Stomach (tissue), 9 donors: ENCODE measurements around the gene HOMER3. TPM values are rescaled to one million over a fixed set of nuclear protein-coding genes. Genes with fewer than 3 reads are reported as not detected.
A peak's percentile ranks its signal among the peaks of the same experiment; 100 is the strongest.

Source experiments
- DNase-seq, 2 donors: peaks; one replicate each; pipeline versions ENCODE4 v3.0.0 to v3.0.0-alpha.2; 2013 to 2019
- H3K27ac ChIP-seq, 5 donors: fragments of 200-600 bp in 4 of 5; sonication (generic) in 4 of 5; one replicate each; pipeline ENCODE4 v1.5.1; 2013 to 2019; ENCODE audit warnings: mild to moderate bottlenecking in 1 of 5, moderate library complexity in 1 of 5
- H3K27me3 ChIP-seq, 3 donors: fragments of 200-600 bp; sonication (generic); one replicate each; pipeline ENCODE4 v1.5.1; 2017 to 2019; ENCODE audit warnings: mixed run types in 1 of 3
- H3K36me3 ChIP-seq, 4 donors: fragments of 200-600 bp; sonication (generic); 1 replicate in 3 of 4; 2 replicates in 1 of 4; pipeline ENCODE4 v1.5.1; 2016 to 2019
- H3K4me1 ChIP-seq, 4 donors: fragments of 200-600 bp; sonication (generic); one replicate each; pipeline ENCODE4 v1.5.1; 2016 to 2019
- H3K4me3 ChIP-seq, 4 donors: fragments of 200-600 bp; sonication (generic) in 3 of 4; one replicate each; pipeline ENCODE4 v1.5.1; 2016 to 2019; ENCODE audit warnings: mild to moderate bottlenecking in 1 of 4
- H3K9me3 ChIP-seq, 4 donors: fragments of 200-600 bp; sonication (generic); one replicate each; pipeline ENCODE4 v1.5.1; 2016 to 2019
- EP300 ChIP-seq: sonication (generic); formaldehyde crosslinking; IDR thresholded peaks from one replicate; pipeline ENCODE4 v1.6.1; 2017; ENCODE audit warnings: antibody characterized with exemption
- POLR2A ChIP-seq, 4 donors: fragments of 450-650 bp; IDR thresholded peaks; one replicate each; pipeline ENCODE4 v1.6.1; 2016; ENCODE audit warnings: antibody characterized with exemption in 4 of 4, control low read depth in 2 of 4, mild to moderate bottlenecking in 1 of 4, moderate library complexity in 1 of 4
- POLR2AphosphoS5 ChIP-seq, 3 donors: sonication (generic); formaldehyde crosslinking; IDR thresholded peaks; one replicate each; pipeline ENCODE4 v1.6.1; 2016; ENCODE audit warnings: antibody characterized with exemption in 3 of 3
- WGBS, 5 donors: extraction: QIAGEN DNeasy Blood & Tissue Kit in 3 of 5; methylation state at CpG; one replicate each; pipeline versions ENCODE4 v1.1.5 to v1.1.7; 2013 to 2018; 5-methylcytosine and 5-hydroxymethylcytosine counted together
- intact Hi-C: fragments of 100-400 bp; cut with DNase I; formaldehyde crosslinking; loops from one replicate; pipeline ENCODE4 v1.15.1; 2023; ENCODE audit warnings: low total_unique reads
- polyA plus RNA-seq, 3 donors: library from polyadenylated mRNA; stranded (reverse); fragments of 200-250 nt; gene quantifications; one replicate each; pipeline ENCODE4 v1.2.3, GENCODE V29; 2013
- total RNA-seq, 5 donors: library from RNA; depleted of rRNA; stranded (reverse); fragments of >200 nt; gene quantifications; one replicate each; pipeline versions ENCODE4 v1.1.0 to v1.2.3, GENCODE V29; 2014 to 2016
- TF ChIP-seq, protein P1 (sequence below), 7 experiments: fragments of 450-650 bp in 4 of 7; fragments of 200-600 bp in 3 of 7; sonication (generic) in 3 of 7; IDR thresholded peaks; one replicate each; pipeline ENCODE4 v1.5.1; 2016 to 2019; ENCODE audit warnings: antibody characterized with exemption in 7 of 7, control low read depth in 2 of 7, mild to moderate bottlenecking in 1 of 7
- donor health status: healthy with polysubstance abuse.
- donor health status: Bipolar disorder and iron deficiency.
- donor health status: healthy.

Gene HOMER3
- total and polyA plus RNA-seq, 8 donors = 5.1 to 74.7 (median 16.8) TPM

DNA sequence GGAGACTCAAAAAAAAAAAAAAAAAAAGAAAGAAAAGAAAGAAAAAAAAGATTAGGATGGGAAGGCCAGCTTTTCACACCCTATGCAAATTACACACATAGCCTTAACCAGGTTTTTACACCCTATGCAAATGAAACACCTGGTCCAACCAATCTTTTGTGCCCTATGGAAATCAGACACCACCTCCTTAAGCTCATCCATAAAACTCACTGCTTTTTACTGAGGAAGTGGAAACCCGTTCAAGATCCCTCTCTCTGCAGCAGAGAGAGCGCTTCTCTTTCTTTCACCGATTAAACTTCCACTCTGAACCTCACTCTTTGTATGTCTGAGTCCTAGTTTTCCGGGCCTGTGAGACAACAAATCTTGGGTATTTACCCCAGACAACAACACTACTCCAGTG is 25.3 kb upstream of the HOMER3 start:
- 48 to 67% (median 59%) methylated on average over 4 of the region's 4 CpGs for WGBS, 5 donors
- no peak for DNase-seq
- Histone ChIP-seq H3K4me1 (peaks cover 0 to 27% (median 8%) of the 10 kb centered on the region in 4 donors), H3K36me3 (no peaks in the 10 kb centered on the region), H3K27me3 (peaks cover 0 to 27% (median 15%) of the 10 kb centered on the region in 3 donors), H3K4me3 (no peak overlapping the region), H3K27ac (peak overlapping the region in 1 of 5 donors; percentile 8), H3K9me3 (no peaks in the 10 kb centered on the region)
- intact Hi-C loops = no loop called here
- no peak for TF ChIP-seq POLR2A (IDR thresholded peaks at IDR 0.05)
- TF ChIP-seq, protein P1, sequence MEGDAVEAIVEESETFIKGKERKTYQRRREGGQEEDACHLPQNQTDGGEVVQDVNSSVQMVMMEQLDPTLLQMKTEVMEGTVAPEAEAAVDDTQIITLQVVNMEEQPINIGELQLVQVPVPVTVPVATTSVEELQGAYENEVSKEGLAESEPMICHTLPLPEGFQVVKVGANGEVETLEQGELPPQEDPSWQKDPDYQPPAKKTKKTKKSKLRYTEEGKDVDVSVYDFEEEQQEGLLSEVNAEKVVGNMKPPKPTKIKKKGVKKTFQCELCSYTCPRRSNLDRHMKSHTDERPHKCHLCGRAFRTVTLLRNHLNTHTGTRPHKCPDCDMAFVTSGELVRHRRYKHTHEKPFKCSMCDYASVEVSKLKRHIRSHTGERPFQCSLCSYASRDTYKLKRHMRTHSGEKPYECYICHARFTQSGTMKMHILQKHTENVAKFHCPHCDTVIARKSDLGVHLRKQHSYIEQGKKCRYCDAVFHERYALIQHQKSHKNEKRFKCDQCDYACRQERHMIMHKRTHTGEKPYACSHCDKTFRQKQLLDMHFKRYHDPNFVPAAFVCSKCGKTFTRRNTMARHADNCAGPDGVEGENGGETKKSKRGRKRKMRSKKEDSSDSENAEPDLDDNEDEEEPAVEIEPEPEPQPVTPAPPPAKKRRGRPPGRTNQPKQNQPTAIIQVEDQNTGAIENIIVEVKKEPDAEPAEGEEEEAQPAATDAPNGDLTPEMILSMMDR (IDR thresholded peaks at IDR 0.05) = no peak
- TF ChIP-seq POLR2AphosphoS5 (IDR thresholded peaks at IDR 0.05) = no peak
- no peak for TF ChIP-seq EP300

DNA sequence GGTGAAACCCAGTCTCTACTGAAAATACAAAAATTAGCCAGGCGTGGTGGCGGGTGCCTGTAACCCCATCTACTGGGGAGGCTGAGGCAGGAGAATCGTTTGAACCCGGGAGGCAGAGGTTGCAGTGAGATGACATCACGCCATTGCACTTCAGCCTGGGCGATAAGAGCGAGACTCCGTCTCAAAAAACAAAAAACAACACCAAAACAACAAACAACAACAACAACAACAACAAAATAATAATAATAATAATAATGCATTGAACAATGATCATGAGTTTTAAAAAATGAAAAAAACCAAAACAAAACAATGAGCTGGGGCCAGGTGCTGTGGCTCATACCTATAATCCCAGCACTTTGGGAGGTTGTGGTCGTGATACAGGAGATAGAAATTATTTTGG is 23.1 kb upstream of the HOMER3 start:
- H3K36me3 ChIP-seq = no peaks in the 10 kb centered on the region
- H3K27me3 ChIP-seq = peaks cover 0 to 30% (median 15%) of the 10 kb centered on the region in 3 donors
- H3K27ac ChIP-seq = no peak overlapping the region
- no peaks in the 10 kb centered on the region for H3K9me3 ChIP-seq
- peaks cover 0 to 12% (median 4%) of the 10 kb centered on the region in 4 donors for H3K4me1 ChIP-seq
- WGBS, 5 donors = 90 to 92% (median 91%) methylated on average over 9 of the region's 9 CpGs
- TF ChIP-seq POLR2AphosphoS5 (IDR thresholded peaks at IDR 0.05) (no peak), POLR2A (IDR thresholded peaks at IDR 0.05) (no peak), EP300 (no peak)
- TF ChIP-seq, protein P1 (IDR thresholded peaks at IDR 0.05) = no peak
- no peak for DNase-seq
- intact Hi-C loops = no loop called here
- H3K4me3 ChIP-seq = no peak overlapping the region

DNA sequence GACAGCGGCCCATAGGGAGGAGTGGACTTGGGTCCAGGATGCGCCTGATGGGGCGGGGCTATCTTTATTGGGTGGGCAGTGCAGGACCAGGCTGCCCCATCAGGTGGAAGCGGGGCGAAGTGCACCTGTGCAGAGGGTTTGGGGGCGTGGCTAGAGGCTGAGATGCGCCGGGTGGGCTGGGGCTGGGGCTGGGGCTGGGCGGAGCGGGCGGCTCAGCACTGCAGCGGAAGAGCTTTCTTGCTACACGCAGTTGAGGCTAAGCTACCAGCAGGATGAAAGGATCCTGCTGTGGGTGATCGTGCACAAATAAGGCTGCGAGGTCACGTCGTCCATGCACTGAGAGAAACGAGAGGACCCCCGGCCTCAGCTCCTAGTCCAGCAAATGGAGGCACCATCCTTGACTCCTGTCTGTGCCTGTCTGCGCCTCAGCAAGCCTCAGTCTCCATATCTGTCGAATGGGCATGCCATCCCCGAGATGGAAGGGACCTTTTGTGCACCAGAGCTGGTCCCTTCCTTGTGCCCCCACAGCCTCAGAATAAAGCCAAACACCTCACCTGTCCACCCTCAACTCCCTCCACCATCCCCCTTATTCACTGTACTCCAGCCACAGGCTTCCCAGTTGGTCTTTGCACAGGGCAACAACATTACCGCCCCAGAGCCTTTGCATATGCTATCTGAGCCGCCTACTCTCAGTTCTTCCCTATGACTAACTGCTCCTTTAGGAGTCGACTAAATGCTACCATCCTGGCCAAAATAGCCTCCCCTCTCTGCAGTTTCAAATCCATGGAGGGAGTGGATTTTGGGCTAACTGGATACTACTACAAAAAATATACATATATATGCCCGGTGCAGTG is 21.0 kb upstream of the HOMER3 start:
- Histone ChIP-seq H3K4me3 (no peak overlapping the region), H3K4me1 (peaks cover 0 to 7% (median 2%) of the 10 kb centered on the region in 4 donors), H3K27me3 (peaks cover 0 to 30% (median 15%) of the 10 kb centered on the region in 3 donors), H3K27ac (no peak overlapping the region), H3K9me3 (no peaks in the 10 kb centered on the region), H3K36me3 (no peaks in the 10 kb centered on the region)
- DNase-seq = peak in 1 of 2 donors; percentile 23
- 24 to 39% (median 29%) methylated on average over 17 to 26 of the region's 26 CpGs for WGBS, 5 donors
- intact Hi-C loops = no loop called here
- TF ChIP-seq, protein P1 (IDR thresholded peaks at IDR 0.05) = no peak
- TF ChIP-seq POLR2A (IDR thresholded peaks at IDR 0.05) = no peak
- no peak for TF ChIP-seq POLR2AphosphoS5 (IDR thresholded peaks at IDR 0.05)
- no peak for TF ChIP-seq EP300

DNA sequence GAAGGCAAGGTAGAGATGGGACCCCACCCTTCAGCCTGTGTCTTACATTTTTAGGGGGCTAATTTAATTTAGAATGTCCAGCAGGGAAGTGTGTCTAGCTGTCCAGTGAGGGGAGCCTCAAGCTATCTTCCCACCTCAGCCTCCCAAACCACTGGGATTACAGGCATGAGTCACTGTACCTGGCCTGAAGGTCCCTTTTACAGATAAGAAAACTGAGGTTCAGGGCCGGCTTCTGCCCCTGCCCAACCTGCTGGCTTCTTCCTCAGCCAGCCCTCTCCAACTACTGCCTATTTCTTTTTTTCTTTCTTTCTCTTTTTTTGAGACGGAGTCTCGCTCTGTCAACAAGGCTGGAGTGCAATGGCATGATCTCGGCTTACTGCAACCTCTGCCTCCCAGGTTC is 19.4 kb upstream of the HOMER3 start:
- Histone ChIP-seq H3K9me3 (no peaks in the 10 kb centered on the region), H3K27me3 (peaks cover 0 to 30% (median 15%) of the 10 kb centered on the region in 3 donors), H3K36me3 (no peaks in the 10 kb centered on the region), H3K27ac (no peak overlapping the region), H3K4me1 (peaks cover 0 to 7% (median 2%) of the 10 kb centered on the region in 4 donors), H3K4me3 (no peak overlapping the region)
- DNase-seq = no peak
- intact Hi-C loops = no loop called here
- TF ChIP-seq, protein P1 (IDR thresholded peaks at IDR 0.05) = no peak
- WGBS, 5 donors = 77 to 86% (median 82%) methylated on average over 4 of the region's 4 CpGs
